Activated naive CD4-positive, alpha-beta T cell treated with anti-CD3 and anti-CD28 coated beads, Interleukin-2, amount 50 U/mL, for 16 hours (primary cell): ENCODE results near the gene LTB4R2.
"Not testable (repeated sequence)": the region's sequence is repeated elsewhere in the genome, so short reads cannot be mapped to it uniquely, and the experiment has no call there.

Experiments used
- DNase-seq: peaks from one replicate; pipeline ENCODE4 v3.0.0-alpha.2; 2020

LTB4R2 gene

DNA sequence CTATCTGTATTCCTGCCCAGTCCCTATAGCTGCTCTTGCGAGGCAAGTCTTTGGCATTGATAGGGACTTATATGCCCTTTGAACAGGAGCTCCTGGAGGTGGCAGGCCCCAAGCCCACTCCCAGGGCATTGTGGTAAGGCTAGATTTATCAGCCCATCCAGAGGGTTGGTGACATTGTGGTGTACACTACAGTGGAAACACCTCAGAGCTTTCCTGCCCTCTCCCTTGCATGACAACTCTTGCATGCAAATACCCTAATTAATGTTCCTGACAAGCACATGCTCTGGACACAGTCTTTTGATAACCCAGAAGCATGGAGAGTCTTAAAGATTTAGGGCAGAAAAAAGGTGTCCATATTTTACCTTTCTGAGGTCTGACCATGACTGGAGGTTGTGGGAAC, 30.7 kb downstream of the LTB4R2 start:
- no peak for DNase-seq

DNA sequence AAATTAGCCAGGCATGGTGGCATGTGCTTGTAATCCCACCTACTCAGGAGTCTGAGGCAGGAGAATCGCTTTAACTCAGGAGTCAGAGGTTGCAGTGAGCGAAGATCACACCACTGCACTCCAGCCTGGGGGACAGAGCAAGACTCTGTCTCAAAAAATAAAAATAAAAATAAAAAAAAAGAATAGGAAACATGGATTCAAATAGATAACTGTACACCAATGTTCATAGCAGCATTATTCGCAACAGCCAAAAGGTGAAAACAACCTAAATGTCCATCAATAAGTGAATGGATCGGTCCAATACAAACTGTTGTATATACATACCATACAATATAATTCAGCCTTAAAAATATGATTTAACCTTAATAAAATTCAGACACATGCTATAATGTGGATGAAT, 32.9 kb downstream of the LTB4R2 start:
- no peak for DNase-seq

DNA sequence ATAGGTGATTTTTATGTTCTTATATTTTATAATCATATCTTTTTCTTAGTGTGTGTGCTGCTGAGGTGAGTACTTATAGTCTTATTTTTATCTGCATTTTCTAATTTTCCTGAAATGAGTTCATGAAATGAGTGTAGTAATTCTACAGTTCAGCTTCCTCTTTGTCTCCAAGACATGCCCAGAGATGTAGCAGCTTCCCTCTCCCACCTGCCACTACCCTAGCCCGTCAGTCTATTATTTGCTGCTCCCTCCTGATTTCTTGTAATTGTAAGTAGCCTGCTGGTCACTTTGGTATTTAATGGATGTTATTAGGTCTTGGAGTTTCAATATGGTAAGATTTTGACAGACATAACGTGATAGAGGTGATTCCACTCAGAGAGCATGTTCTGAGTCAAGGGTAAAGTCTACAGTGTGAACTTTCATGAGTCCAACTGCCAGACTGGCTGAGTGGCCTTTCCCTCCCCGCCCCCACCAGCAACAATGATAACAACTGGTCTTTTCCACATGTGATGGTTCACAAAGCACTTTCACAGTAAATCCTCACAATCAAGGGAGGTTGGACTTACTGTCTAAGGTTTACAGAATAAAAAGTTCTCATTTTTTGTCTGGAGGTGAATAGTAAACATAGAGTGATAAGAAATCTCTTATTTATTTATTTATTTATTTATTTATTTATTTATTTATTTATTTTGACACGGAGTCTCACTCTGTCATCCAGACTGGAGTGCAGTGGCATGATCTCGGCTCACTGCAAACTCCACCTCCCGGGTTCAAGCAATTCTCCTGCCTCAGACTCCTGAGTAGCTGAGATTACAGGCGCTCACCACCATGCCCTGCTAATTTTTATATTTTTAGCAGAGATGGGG, 34.1 kb downstream of the LTB4R2 start:
- no peak for DNase-seq

DNA sequence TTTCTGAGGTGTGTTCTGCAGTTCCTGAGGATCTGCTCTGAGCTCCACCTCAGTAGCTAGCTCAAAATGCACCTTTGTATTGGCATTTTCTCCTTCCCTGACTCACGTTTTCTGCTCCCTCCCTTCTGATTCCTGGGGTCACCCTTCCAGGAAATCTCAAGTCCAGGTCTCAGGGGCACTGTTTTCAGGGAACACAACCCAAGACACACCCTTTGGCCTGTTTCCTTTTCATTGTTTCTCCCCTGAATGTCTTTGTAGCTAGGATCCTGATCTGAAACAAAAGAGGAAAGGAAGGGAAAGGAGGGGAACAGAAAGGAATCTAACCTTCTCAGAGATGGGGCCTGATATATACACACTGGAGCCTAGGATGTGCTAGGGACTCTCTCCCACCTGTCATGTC, 37.2 kb downstream of the LTB4R2 start:
- DNase-seq, result no peak

DNA sequence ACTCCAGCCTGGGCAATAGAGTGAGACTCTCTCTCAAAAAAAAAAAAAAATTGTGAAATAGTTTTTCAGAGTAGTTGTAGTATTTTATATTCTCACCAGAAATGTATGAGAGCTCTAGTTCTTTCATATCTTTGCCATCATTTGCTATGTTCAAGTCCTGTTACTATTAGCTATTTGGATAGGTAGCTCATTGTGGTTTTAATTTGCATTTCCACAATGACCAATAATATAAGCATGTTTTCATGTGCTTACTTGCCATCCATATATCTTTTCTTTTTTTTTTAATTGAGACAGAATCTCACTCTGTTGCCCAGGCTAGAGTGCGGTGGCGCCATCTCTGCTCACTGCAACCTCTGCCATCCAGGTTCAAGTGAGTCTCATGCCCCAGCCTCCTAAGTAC, 38.2 kb downstream of the LTB4R2 start:
- DNase-seq, result no peak

DNA sequence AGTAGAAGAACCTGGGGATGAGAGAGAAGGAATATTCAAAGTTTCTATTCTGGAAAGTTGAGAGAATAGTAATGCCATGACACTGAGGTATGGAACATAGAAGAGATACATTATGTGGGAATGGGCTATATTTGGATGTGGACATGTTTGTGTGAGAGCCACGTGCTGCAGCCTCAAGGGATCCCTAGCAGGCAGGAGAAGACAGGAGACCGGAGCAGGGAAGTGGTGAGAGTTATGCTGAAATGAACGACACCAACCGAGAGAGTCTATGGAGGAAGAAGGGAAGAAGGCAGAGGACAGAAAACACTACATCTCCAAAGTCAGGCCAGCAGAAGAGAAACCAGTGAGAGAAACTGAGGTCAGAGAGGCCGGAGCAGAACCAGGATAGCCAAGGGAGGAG, 39.8 kb downstream of the LTB4R2 start:
- no peak for DNase-seq

DNA sequence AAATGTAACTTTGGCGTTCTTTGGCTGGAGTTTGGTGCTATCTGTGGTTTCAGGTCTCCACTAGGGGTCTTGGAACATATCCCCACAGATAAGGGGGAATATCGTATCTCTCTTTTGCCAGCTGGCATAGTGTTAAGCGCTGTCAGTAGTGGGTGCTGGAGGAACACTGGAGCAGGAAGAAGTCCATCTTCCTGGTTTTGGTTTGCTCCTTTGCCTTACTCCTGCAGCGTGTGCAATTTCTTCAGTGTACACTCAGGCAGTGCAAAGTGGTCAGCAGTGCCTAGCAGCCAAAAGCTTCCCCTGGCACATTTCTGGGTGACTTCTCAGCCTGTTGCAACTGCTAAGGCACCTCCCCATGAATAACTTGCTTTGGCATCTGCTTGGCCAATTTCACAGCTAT, 41.6 kb downstream of the LTB4R2 start:
- no peak for DNase-seq

DNA sequence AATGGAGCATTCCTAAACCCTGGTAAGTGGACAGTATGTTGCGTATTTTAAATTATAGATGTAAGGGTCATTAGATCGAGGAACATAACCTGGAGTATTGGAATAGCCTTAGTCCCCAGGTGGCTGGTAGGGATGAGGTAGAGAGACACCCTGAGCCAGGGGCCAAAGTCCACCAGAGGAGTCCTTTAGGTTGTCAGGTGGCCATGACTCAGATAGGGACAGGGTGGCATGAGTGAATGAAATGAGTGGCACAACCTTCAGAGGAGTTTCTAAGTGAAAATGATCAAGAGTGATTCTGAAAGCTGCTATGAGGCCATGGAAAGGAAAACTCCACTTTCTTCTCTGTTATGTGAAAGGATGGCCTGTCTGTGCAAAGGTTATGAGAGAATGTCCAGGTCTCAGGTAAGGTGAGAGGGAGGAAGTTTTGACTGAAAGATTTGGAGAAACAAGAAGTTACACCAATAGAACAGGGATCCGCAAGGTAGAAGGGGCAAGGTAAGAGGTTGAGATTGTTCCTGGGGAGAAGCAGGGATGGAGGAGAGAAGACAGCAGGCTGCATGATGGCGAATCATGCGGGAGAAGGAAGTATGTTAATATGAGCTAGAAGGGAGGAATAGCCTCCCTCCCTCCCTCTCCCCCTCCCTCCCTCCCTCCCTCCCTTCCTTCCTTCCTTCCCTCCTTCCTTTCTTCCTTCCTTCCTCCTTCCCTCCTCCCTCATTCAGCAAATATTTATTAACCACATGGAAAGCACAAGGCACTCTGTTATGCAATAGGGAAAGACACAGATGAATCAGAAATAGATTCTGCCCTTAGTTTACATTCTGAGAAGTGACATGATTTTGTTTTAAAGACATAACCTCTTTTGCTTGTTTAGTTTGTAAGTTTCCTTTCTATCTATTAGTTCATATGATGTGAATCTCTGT, 43.9 kb downstream of the LTB4R2 start:
- no peak for DNase-seq

DNA sequence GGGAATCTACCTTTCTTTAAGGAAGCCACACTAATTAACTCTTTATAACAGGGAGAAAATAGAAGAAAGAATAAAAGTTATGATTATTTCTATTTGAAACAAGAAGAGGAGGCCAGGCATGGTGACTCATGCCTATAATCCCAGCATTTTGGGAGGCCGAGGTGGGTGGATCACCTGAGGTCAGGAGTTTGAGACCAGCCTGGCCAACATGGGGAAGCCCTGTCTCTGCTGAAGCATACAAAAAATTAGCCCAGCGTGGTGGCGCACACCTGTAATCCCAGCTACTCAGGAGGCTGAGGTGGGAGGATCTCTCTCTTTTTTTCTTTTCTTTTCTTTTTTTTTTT, 44.5 kb downstream of the LTB4R2 start:
- DNase-seq, result not testable (repeated sequence)

DNA sequence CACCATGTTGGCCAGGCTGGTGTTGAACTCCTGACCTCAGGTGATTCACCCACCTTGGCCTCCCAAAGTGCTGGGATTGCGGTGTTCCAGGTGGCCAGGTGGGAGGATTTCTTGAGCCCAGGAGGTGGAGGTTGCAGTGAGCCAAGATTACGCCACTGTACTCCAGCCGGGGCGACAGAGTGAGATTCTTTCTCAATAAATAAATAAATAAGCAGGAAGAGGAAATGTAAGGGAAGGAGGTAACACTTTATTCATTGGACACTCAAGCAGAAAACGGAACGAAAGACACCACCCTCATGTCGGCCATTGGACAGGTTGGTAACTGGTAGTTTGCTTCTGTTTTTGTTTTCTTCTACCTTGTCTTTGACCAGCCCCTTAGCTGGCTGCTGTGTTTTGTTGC, 45.1 kb downstream of the LTB4R2 start:
- no peak for DNase-seq

DNA sequence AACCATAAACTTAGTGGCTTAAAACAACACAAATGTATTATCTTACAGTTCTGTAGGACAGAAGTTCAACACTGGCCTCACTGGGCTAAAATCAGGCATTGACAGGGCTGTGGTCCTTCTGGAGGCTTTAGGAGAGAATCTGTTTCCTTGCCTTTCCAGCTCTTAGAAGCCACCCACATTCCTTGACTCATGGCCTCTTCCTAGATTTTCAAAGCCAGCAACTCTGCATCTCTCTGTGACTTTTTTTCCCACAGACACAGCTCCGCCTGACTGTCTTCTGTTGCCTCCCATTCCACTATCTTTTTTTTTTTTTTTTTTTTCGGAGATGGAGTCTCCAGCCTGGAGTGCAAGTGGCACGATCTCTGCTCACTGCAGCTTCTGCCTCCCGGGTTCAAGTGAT, 46.3 kb downstream of the LTB4R2 start:
- no peak for DNase-seq

DNA sequence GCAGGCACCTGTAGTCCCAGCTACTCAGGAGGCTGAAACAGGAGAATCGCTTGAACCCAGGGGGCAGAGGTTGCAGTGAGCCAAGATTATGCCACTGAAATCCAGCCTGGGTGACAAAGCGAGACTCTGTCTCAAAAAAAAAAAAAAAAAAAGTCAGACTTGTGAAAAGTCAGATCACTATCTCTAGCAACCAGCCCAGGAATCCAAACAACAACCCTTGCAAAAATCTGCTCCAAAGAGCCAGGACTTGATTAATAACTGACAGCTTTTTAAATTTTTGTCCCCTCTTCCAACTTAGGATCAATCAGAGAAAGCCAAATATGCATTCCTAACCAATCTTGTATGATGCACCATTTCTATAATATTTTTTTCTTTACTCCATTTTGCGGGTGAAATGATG, 50.3 kb downstream of the LTB4R2 start:
- no peak for DNase-seq

DNA sequence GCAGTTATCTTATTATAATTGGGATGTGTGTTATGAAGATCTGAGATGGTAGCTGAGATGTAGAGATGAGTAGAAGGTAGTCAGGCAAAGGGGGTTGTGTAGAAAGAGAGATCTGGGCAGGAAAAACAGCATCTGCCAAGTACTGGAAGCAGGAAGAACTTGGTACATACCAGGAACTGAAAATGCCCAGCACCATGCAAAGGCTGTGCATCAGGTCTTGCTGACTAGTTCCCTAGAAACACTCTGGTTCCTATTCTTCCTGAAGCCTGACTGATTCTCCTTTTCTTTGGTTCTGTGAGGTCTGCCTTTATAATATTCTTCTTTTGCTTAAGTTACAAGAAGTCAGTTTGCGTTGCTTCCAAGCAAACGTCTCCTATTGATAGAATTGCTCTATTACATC, 51.4 kb downstream of the LTB4R2 start:
- DNase-seq, result no peak
